ENCODE results near the gene DCLK1.
A peak's percentile ranks its signal among the peaks of the same experiment; 100 is the strongest.

DCLK1 gene

GRCh38 chr13:35926859-35927530 lies 204.2 kb downstream of the DCLK1 start:
- ATAC-seq (ENCODE audit: low read depth) (no peak), DNase-seq (ENCODE audit: low spot score) (no peak)
- Histone ChIP-seq H3K9me3 (ENCODE audit: severe bottlenecking) (no peaks in the 10 kb centered on the region), H3K36me3 (ENCODE audit: low read depth) (no peaks in the 10 kb centered on the region), H3K27ac (ENCODE audit: poor library complexity, severe bottlenecking) (no peak overlapping the region), H3K4me1 (ENCODE audit: insufficient read depth, poor library complexity, severe bottlenecking) (peaks cover 5% of the 10 kb centered on the region), H3K4me3 (ENCODE audit: severe bottlenecking) (no peak overlapping the region), H3K27me3 (ENCODE audit: insufficient read depth, poor library complexity, severe bottlenecking) (no peaks in the 10 kb centered on the region)
- TF ChIP-seq, protein P1, sequence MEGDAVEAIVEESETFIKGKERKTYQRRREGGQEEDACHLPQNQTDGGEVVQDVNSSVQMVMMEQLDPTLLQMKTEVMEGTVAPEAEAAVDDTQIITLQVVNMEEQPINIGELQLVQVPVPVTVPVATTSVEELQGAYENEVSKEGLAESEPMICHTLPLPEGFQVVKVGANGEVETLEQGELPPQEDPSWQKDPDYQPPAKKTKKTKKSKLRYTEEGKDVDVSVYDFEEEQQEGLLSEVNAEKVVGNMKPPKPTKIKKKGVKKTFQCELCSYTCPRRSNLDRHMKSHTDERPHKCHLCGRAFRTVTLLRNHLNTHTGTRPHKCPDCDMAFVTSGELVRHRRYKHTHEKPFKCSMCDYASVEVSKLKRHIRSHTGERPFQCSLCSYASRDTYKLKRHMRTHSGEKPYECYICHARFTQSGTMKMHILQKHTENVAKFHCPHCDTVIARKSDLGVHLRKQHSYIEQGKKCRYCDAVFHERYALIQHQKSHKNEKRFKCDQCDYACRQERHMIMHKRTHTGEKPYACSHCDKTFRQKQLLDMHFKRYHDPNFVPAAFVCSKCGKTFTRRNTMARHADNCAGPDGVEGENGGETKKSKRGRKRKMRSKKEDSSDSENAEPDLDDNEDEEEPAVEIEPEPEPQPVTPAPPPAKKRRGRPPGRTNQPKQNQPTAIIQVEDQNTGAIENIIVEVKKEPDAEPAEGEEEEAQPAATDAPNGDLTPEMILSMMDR (IDR thresholded peaks at IDR 0.05; ENCODE audit: poor library complexity, severe bottlenecking) = no peak

DNA sequence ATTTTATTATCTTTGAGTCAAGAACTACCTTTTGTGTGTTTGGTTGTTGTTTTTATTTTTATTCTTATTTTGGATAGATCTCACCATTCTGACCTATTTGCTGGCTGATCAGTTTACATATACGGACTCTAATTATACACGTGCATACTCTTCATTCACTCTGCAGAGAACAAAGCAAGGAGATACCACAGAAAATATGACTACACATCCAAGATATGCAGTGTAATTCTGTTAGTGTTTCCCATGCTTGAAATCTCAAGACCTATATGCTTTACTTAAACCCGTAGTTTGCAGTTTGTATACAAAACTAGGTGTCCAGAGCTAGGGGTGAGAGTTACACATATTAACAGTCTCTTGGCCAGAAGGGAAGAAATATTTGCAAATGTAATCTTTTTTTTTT lies 205.5 kb downstream of the DCLK1 start:
- H3K27ac ChIP-seq (ENCODE audit: poor library complexity, severe bottlenecking) = no peak overlapping the region
- H3K9me3 ChIP-seq (ENCODE audit: severe bottlenecking) = no peaks in the 10 kb centered on the region
- no peak overlapping the region for H3K4me3 ChIP-seq (ENCODE audit: severe bottlenecking)
- DNase-seq (ENCODE audit: low spot score) (no peak), ATAC-seq (ENCODE audit: low read depth) (no peak)
- TF ChIP-seq, protein P1 (IDR thresholded peaks at IDR 0.05; ENCODE audit: poor library complexity, severe bottlenecking) = no peak
- H3K27me3 ChIP-seq (ENCODE audit: insufficient read depth, poor library complexity, severe bottlenecking) = no peaks in the 10 kb centered on the region
- H3K4me1 ChIP-seq (ENCODE audit: insufficient read depth, poor library complexity, severe bottlenecking) = peaks cover 5% of the 10 kb centered on the region
- H3K36me3 ChIP-seq (ENCODE audit: low read depth) = no peaks in the 10 kb centered on the region

GRCh38 chr13:35923347-35923746 lies 207.8 kb downstream of the DCLK1 start:
- TF ChIP-seq, protein P1 (IDR thresholded peaks at IDR 0.05; ENCODE audit: poor library complexity, severe bottlenecking) = no peak
- H3K9me3 ChIP-seq (ENCODE audit: severe bottlenecking) = no peaks in the 10 kb centered on the region
- no peak overlapping the region for H3K27ac ChIP-seq (ENCODE audit: poor library complexity, severe bottlenecking)
- H3K4me1 ChIP-seq (ENCODE audit: insufficient read depth, poor library complexity, severe bottlenecking) = peaks cover 5% of the 10 kb centered on the region
- H3K36me3 ChIP-seq (ENCODE audit: low read depth) = no peaks in the 10 kb centered on the region
- DNase-seq (ENCODE audit: low spot score) (no peak), ATAC-seq (ENCODE audit: low read depth) (peak; percentile 76)
- H3K27me3 ChIP-seq (ENCODE audit: insufficient read depth, poor library complexity, severe bottlenecking) = no peaks in the 10 kb centered on the region
- H3K4me3 ChIP-seq (ENCODE audit: severe bottlenecking) = no peak overlapping the region

- ATAC-seq (ENCODE audit: low read depth) = no peak
- Histone ChIP-seq H3K4me3 (ENCODE audit: severe bottlenecking) (no peak overlapping the region), H3K36me3 (ENCODE audit: low read depth) (no peaks in the 10 kb centered on the region), H3K27me3 (ENCODE audit: insufficient read depth, poor library complexity, severe bottlenecking) (no peaks in the 10 kb centered on the region), H3K9me3 (ENCODE audit: severe bottlenecking) (no peaks in the 10 kb centered on the region), H3K4me1 (ENCODE audit: insufficient read depth, poor library complexity, severe bottlenecking) (peaks cover 5% of the 10 kb centered on the region), H3K27ac (ENCODE audit: poor library complexity, severe bottlenecking) (no peak overlapping the region)
- TF ChIP-seq, protein P1 (IDR thresholded peaks at IDR 0.05; ENCODE audit: poor library complexity, severe bottlenecking) = no peak
- DNase-seq (ENCODE audit: low spot score) = no peak
Observed at GRCh38 chr13:35920816-35921215, 210.4 kb downstream of the DCLK1 start.

GRCh38 chr13:35917942-35918645 lies 213.1 kb downstream of the DCLK1 start:
- H3K27ac ChIP-seq (ENCODE audit: poor library complexity, severe bottlenecking) = no peak overlapping the region
- TF ChIP-seq, protein P1 (IDR thresholded peaks at IDR 0.05; ENCODE audit: poor library complexity, severe bottlenecking) = no peak
- ATAC-seq (ENCODE audit: low read depth) = no peak
- no peaks in the 10 kb centered on the region for H3K4me1 ChIP-seq (ENCODE audit: insufficient read depth, poor library complexity, severe bottlenecking)
- DNase-seq (ENCODE audit: low spot score) = no peak
- no peaks in the 10 kb centered on the region for H3K9me3 ChIP-seq (ENCODE audit: severe bottlenecking)
- H3K4me3 ChIP-seq (ENCODE audit: severe bottlenecking) = no peak overlapping the region
- no peaks in the 10 kb centered on the region for H3K27me3 ChIP-seq (ENCODE audit: insufficient read depth, poor library complexity, severe bottlenecking)
- H3K36me3 ChIP-seq (ENCODE audit: low read depth) = no peaks in the 10 kb centered on the region
